NCI-H82 (cell line): ENCODE measurements around the gene TEX19.

ENCODE experiments used
- DNase-seq: peaks from one replicate; lab custom pipeline; 2025; lab: John Stamatoyannopoulos, UW

Gene TEX19, protein sequence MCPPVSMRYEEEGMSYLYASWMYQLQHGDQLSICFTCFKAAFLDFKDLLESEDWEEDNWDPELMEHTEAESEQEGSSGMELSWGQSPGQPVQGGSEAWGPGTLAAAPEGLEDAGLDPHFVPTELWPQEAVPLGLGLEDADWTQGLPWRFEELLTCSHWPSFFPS

DNA sequence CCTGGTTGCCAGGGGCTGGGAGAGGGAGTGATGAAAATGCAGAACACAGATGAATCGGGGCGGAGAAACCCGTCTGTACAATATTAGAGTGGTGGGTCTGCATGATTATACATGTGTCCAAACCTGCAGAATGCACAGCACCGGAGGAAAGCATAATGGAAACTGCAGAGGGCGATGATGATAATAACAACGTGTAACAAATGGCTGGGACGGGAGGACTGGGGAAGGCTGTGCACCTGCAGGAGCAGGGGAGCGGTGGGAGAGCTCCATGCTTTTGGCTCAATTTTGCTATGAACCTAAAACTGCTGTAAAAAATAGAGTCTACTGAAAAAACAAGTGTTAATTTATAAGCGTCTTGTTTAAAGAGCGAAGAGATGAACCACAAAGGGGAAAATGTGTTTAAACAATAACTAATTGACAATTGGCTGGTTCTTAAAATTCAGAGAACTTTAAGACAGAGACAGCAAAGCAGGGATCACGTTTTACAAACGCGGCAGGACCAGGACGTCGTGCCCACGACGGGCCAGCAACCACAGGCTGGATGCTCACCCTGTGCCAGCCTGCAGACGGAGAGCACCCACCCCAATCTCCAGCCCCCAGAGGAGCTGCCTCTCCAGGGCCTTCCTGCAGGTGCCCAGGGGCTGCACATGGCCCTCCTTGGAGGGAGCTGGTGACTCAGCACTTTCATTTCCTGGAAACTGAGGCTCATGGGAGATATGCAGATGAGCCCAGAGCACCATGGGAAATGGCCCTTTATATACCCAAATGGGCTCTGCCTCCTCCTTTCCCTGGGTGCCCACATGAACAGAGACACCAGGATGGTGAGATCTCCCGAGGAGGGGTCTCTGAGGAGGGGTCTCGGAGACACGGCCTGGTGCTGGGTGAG is at the start of gene TEX19:
TSS of gene TEX19 (plus strand) at position 783 of the 886 bp plus-strand sequence. CDS start 2,904 bp downstream, outside the sequence.
- DNase-seq, result peak; percentile 82

DNA sequence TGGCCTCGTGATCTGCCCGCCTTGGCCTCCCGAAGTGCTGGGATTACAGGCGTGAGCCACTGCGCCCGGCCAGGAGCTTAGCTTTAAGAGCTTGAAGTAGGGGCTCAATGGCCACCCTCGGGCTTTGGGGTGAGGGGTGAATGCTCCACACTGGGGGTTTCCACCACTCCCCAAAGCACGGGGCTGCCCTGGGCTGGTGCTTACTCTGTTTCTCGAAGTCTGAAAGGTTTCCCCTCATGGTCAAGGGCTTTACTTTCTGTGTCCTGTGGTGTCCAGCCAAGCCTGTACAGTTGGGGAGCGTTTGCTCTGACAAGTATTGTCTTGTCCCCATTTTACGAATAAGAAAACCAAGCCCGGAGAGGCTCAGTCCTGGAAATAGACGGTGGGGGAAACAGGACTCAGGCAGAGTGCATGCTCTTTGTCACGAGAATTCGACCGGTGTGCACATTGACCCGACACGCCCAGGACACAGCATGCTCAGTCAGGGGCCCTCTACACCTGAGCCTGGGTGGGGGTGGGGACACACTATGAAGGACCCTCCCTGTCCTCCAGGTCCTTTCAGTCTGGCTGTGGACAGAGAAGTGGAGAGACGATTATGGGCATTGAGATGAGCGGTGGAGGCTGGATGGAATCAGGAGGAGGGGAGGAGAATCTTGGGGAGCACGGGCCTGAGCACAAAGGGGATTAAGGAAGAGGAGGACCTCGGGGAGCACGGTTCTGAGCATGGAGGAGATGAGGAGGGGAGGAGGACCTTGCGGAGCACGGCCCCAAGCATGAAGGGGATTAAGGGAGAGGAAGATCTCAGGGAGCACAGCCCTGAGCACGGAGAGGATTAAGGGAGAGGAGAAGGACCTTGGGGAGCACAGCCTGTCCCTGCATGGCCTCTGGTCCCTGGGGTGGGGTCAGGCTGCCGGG is 49.1 kb upstream of the TEX19 start:
- no peak for DNase-seq

DNA sequence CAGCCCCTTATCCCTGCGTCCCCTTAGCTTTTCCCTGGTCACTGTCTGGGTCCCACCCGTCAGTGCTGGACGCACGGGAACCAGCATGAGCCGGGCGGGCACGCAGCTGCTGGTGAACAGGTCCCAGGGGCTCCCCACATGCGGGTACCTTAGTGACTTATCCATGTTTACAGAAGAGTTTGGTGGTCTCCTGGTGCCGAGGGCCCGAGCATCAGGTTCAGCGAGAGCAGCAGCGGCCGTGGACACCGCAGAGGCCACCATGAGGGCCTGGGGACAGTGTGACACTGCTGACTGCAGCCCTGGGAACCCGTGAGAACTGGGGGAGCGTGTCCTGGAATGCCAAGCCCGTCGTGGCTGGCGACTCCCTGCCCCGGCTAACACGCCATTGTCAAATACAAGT is 48.2 kb upstream of the TEX19 start:
- DNase-seq, result no peak

DNA sequence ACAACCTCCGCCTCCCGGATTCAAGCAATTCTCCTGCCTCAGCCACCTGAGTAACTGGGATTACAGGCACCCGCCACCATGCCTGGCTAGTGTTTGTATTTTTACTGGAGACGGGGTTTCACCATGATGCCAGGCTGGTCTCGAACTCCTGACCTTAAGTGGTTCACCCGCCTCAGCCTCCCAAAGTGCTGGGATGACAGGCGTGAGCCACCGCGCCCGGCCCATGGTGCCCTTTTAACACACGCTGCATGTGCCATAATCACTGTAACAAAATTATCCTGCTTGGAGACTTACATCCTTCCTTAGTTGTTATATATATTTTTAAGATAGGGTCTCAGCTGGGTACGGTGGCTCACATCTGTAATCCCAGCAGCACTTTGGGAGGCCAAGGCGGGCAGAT is 47.1 kb upstream of the TEX19 start:
- no peak for DNase-seq

DNA sequence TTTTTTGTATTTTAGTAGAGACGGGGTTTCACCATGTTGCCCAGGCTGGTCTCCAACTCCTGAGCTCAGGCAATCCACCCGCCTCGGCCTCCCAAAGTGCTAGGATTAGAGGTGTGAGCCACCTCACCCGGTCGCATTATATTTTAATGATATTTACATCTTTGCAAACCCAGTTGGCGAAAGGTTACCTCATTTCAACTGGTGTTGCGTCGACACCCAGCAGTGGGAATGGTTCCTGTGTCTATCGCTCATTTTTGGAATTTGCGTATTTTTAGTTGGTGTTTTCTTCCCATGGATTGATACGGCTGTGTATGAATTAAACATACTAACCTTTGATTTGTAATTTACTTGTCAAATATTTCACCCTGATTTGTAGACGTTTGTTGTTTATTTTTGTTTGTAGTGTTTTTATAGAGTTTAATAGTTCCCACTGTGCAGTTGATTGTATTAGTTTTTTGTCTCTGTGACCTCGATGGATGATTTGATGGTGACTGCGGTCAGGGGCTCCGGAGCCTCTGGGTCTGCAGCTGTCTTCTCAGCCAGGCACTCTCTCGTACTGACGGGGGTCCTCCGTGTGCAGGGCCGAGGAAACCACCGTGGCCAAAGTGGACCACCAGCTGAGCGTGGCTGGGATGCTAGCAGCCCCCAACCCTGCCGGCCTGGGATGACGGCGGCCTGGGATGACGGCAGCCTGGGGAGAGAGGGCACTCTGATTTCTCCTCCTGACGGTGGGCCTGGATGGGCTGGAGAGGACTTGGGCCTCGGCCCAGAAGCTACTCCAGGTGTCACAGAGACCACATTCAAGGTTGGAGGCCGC is 45.6 kb upstream of the TEX19 start:
- DNase-seq, result no peak

DNA sequence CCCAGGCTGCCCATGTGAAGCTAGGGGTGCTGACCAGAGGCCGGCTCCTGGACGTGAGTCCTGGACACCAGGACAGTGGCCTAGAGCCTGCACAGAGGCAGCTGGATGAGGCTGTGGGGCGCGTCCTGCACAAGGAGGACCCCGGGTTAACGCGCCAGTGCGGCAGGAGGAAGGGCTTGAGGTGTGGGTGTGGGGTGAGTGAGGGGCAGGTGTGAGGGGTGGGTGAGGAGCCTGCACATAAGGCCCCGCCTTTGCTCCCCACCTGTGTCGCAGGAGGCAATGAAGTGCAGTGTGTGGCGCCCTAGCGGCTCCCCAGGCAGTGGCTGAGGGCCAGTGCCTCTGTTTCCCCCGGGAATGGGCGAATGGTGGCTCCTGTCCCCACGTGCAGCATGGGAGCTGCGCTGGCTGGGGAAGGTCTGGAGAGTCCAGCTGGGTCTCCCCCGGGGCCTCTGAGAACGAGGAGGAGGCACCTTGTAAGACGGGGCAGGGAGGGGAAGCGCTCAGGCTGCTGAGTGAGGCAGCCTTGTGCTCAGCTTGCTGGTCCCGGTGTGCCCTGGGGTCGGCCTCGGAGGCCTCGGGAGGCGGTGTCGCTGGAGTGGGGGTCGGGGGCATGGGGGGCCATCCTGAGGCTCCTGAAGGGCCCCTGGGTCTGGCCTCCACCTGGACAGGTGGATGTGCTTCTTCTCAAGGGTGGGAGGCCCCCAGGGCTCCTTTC is 44.9 kb upstream of the TEX19 start:
- no peak for DNase-seq

DNA sequence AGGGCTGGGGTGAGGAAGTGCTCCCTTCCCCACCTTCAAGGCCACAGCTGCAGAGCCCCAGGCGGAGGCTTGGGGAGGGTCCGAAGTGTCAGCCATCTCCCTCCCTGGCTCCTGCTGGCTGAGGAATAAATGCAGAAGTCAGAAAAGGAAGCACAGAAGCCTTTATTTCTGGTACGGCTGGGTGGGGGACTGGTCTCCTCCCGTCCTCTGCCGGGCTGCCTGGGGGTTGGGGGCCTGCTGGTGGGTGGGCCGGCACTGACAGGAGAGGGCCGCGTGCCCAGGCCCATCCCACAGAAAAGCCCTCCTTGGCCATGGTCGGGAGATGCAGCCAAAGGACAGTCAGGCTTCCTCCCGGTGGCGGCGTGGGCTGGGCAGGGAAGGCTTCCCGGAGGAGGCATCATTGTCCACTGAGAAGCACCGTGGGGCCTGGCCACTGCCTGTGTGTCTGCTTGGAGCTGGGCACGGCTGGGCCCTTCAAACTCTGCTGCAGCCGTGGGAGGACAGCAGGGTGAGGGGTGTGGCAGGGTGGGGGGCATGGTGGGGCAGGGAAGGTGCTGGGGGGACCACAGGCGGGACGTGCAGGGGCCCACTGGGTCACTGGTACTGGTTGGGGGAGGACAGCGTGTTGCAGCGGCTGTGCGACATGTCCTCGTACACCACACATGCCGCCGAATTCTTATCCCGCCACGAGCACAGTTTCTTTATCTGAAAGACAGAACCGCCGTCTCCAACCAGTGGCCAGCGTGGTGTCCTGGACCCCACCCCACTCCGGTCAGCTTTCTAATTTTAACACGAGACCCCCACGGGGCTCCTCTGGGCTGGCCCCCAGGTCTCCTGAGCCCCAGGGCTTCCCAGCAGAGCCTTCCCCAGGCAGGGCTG is 44.1 kb upstream of the TEX19 start:
- DNase-seq, result no peak

DNA sequence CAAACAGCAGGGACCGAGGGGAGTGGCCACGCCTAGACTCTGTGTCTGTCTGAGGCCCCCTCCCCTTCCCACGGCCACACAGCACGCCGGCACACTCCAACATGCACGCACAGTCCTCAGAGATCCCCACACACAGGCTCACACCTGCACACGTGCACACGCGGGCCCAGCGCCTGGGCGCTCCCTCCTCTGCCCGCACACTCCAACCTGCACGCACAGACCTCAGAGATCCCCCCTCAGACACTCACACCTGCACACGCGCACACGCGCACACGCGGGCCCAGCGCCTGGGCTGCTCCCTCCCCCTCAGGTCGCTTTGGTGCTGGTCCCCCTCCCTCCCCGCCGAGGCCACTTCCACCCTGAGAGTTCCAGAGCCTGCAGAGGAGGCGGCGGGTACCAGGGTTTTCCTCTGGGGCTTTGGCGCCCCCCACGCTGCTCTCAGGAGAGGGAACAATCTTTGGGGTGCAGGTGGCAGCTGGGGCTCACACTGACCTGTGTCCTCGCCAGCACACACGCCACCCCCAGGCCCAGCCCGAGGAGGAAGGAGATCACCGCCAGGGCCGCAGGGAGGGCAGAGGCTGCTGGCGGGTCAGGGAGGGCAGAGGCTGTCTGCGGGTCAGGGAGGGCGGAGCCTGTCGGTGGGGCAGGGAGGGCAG is 43.2 kb upstream of the TEX19 start:
- no peak for DNase-seq

DNA sequence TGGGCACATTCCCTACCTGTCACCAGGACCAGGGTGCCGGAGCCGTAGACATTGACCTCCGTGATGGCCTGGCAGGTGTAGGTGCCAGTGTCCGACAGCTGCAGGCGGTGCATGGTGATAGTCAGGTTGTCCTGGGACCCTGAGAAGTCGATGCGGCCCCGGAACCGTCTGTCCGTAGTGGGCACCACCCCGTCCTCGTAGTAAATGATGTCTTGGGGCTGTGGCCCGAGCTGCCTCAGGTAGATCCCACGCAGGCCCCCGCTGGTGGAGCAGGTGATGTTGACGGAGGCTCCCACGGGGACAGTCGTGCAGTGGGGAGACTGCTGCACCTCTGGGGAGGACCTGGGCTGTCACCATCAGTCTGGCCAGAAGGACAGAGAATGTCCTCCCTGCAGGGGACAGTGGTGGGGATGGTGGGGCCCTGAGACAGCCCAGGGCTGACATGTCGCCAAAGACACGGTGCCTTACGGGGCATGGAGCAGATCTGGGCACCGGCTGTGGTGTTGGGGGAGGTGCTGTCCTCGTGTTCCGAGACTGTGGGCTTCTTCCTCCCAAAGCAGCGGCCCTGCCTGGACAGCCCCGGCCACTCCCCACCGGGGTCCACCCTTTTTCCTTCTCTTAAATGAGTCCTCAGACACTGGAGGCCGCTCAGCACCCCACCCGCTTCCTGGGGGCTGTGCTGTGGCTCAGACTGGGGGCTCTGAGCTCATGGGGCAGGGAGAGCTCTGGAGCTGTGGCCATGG is 42.2 kb upstream of the TEX19 start:
- no peak for DNase-seq

DNA sequence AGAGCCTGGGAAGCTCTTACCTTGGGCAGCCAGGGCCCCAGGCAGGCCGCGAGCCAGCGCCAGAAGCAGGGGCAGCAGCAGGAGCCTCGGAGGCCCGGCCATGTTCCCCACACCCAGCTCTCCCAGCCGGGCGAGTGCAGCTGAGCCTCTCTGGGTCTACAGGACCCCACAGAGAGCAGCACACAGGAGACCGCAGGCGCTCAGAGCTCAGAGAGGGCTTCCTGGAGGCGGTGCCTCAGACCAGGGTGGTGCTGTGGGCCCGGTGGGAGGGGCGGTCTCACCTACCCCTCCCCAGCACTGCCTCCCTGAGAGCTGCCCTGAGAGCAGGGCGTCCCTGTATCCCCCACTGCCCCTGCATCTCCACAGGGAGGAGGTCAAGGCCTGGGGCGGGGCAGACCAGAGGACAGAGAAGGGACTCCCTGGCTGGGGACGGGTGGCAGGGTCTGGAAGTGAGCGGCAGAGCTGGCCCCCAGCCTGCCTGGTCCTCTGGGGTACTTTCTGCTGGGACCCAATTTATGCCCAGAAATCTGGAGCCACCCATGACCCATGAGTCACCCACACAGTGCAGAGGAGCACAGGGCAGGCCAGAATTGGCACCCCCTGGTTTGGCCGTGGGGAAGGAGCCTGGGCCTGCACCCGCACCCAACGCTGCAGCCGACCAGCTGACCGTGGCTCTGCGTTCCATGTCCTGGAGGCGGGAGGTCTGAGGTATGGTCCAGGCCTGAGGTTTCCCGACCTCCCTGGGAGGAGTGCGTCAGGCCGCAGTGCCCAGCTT is 41.5 kb upstream of the TEX19 start, which contains the start of gene CD7:
TSS of gene CD7 (minus strand) at position 215 of the 775 bp plus-strand sequence. CDS start at position 102, 113 bp downstream.
- no peak for DNase-seq

DNA sequence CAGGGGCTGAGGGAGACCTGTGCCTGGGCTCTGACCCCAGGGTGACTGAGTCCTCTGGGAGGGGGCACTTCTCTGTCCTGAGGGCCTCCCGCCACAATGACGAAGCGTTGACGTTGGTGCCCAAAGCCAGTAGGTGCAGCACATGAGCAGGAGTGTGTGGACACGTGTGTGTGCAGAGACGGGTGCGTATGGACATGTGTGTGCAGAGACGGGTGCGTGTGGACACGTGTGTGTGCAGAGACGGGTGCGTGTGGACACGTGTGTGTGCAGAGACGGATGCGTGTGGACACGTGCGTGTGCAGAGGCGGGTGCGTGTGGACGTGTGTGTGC is 40.9 kb upstream of the TEX19 start:
- DNase-seq, result no peak

DNA sequence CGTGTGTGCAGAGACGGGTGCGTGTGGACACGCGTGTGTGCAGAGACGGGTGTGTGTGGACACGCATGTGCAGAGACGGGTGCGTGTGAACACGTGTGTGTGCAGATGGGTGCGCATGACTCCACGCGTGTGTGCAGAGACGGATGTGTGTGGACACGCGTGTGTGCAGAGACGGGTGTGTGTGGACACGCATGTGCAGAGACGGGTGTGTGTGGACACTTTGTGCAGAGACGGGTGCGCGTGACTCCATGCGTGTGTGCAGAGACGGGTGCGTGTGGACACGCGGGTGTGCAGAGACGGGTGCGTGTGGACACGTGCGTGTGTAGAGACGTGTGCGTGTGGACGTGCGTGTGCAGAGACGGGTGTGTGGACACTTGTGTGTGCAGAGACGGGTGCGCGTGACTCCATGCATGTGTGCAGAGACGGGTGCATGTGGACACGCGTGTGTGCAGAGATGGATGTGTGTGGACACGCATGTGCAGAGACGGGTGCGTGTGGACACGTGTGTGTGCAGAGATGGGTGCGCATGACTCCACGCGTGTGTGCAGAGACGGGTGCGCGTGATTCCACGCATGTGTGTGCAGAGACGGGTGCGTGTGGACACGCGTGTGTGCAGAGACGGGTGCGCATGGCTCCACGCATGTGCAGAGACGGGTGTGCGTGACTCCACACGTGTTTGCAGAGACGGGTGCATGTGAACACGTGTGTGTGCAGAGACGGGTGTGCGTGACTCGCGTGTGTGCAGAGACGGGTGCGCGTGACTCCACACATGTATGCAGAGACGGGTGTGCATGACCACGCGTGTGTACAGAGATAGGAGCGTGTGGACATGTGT is 40.1 kb upstream of the TEX19 start:
- no peak for DNase-seq

DNA sequence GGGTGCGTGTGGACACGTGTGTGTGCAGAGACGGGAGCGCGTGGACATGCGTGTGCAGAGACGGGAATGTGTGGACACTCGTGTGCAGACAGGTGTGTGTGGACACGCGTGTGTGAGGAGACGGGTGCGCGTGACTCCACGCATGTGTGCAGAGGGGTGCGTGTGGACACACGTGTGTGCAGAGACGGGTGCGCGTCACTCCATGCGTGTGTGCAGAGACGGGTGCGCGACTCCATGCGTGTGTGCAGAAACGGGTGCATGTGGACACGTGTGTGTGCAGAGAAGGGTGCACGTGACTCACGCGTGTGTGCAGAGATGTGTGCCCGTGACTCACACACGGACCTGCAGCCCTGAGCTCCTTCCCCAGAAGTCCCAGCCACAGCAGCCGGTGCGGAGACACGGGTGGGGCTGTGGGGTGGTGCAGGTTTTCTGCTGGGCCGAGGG is 39.4 kb upstream of the TEX19 start:
- no peak for DNase-seq

DNA sequence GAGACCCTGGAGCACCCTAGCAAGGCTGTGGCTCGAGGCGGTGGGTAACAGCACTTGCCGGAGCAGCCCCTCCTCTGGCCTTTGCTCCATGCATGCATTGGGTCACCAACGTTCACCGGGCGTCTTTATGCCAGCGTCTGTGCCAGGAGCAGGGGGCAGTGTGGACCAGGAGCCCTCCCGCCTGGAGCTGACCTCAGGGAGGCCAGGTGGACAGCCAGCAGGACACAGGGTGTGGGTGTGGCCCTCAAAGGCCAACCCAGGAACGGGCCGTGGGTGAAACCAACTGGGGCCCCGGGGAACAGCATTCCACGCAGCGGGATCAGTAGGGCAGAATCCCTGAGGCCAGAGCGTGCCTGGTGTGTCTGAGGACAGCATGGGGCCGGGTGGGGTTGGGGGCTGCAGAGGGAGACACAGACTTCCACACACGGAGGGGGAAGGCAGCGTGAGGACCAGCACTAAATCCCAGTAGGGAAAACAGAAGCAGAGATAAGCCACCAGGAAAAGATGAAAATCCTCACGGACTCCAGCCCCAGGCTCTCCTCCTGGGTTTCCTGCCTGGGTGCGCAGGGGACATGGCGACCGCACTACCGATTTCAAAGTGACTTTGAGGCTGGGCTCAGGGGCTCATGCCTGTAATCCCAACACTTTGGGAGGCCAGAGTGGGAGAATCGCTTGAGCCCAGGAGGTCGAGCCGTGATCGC is 38.8 kb upstream of the TEX19 start:
- DNase-seq, result peak; percentile 25

DNA sequence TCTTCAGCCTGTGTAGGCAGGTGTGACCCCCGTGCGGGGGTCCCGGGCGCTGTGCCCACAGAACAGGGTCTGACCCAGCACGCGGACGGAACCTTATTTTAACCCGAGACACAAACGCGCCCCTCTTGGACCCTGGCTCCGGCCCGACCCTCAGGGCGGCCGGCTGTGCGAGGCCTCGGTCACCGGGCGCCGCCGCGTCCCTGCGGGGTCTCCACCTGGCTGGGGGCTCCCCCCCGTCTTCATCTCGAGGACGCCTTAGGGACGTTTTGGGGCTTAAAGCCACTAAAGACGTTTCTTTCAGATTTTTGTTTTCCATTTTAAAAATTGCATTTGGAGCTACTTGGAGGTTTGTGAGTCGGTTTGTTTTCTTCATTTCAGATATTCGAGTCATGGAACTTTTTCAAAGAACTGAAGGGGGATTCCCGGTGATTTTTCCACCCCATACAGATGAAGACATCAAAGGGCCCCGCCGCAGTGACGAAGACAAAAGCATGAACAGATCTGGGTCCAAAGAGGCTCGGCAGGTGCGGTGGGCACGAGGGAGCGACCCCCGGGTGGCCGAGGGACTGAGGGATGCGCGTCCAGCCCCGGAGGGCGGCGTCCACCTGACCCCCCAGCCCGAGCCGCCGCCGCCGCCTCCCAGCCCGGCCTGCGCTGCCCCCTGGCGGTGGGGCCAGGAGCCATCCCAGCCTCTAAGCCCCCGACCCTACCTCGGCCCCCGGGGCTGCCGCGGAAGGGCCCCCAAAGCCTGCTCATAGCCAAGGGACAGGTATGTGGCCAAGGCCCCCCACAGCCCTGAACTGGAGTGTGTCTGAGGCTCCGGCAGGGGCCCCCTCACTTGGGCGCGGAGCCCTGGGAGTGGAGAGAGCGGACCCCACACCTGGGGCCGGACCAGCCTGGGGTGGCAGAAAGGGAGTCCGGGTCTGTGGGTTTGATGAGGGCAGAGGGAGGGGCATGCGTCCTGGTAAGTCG is 37.8 kb upstream of the TEX19 start:
- DNase-seq, result peak; percentile 52
